Endothelial cell of umbilical vein (primary cell): ENCODE measurements around the gene MICAL3. TPM values are rescaled to one million over a fixed set of nuclear protein-coding genes. Genes with fewer than 3 reads are reported as not detected.

ENCODE experiments used
- BruUV-seq: library from RNA; stranded (reverse); fragments of 400-500 nt; replicated peaks from 2 replicates; lab custom pipeline; 2021; lab: Mats Ljungman, UMichigan
- CTCF ChIA-PET: fragments of 300-600, 350-600 bp; sonication (Branson Sonifier 250); formaldehyde crosslinking; loops from one replicate; lab custom pipeline; 2021; ENCODE audit warnings: antibody characterized with exemption, inconsistent platforms; lab: Charles Lee
- POLR2A ChIA-PET: fragments of 300-600, 350-600 bp; sonication (Branson Sonifier 250); formaldehyde crosslinking; loops from one replicate; lab custom pipeline; 2021; ENCODE audit warnings: antibody characterized with exemption, inconsistent platforms; lab: Charles Lee
- DNase-seq: peaks from one replicate; pipeline ENCODE4 v3.0.0-alpha.2; 2011; ENCODE audit warnings: low read depth, low spot score
- FAIRE-seq: peaks from 2 replicates; lab custom pipeline; 2011; peaks lifted over from hg19 to GRCh38; lab: Jason Lieb, UNC
- H2AFZ ChIP-seq: 2 replicates; pipeline ENCODE4 v1.6.0; 2012; ENCODE audit warnings: low read depth, low read length, control low read depth, inconsistent platforms
- H3K27ac ChIP-seq: 2 replicates; pipeline ENCODE4 v1.5.1; 2011; ENCODE audit warnings: low read depth, mild to moderate bottlenecking, control low read depth, low read length, moderate library complexity; ENCODE audit not compliant: insufficient read depth
- H3K27me3 ChIP-seq, 2 experiments: 2 replicates each; pipeline versions ENCODE4 v1.6.0 to v1.6.1; 2011; ENCODE audit warnings: low read length in 2 of 2, mixed read lengths in 1 of 2; ENCODE audit not compliant: control insufficient read depth in 2 of 2, insufficient read depth in 2 of 2
- H3K36me3 ChIP-seq, 2 experiments: 2 replicates in 1 of 2; 3 replicates in 1 of 2; pipeline ENCODE4 v1.5.1; 2011; ENCODE audit warnings: low read length in 2 of 2, mild to moderate bottlenecking in 1 of 2, moderate library complexity in 1 of 2; ENCODE audit not compliant: control insufficient read depth in 2 of 2, insufficient read depth in 2 of 2; ENCODE audit errors: extremely low read depth in 1 of 2
- H3K4me1 ChIP-seq: 3 replicates; pipeline ENCODE4 v1.5.1; 2011; ENCODE audit warnings: mild to moderate bottlenecking, low read length; ENCODE audit not compliant: control insufficient read depth, insufficient read depth; ENCODE audit errors: extremely low read depth
- H3K4me2 ChIP-seq: 2 replicates; pipeline ENCODE4 v1.6.1; 2011; ENCODE audit warnings: low read length, control low read depth, mixed read lengths; ENCODE audit not compliant: insufficient read depth
- H3K4me3 ChIP-seq, 3 experiments: fragments of 200-600 bp in 1 of 3; sonication (generic), shearing (Covaris generic) in 1 of 3; replicated peaks in 1 of 3; 2 replicates each; pipeline ENCODE4 v1.5.1; 2011 to 2016; ENCODE audit warnings: control low read depth in 3 of 3, low read length in 3 of 3, mild to moderate bottlenecking in 2 of 3, inconsistent platforms in 1 of 3, low read depth in 1 of 3, moderate library complexity in 1 of 3; ENCODE audit not compliant: insufficient read depth in 1 of 3
- H3K79me2 ChIP-seq: 2 replicates; pipeline ENCODE4 v1.6.0; 2012; ENCODE audit warnings: low read length, inconsistent platforms; ENCODE audit not compliant: control insufficient read depth, insufficient read depth
- H3K9ac ChIP-seq: replicated peaks from 2 replicates; pipeline ENCODE3; 2011; ENCODE audit warnings: low read length, control low read depth; ENCODE audit not compliant: insufficient read depth; ENCODE audit errors: extremely low read depth
- H3K9me1 ChIP-seq: replicated peaks from 3 replicates; pipeline ENCODE4 v1.6.0; 2011; ENCODE audit warnings: mild to moderate bottlenecking, low read length; ENCODE audit not compliant: control insufficient read depth, insufficient read depth; ENCODE audit errors: extremely low read depth
- H3K9me3 ChIP-seq: replicated peaks from 2 replicates; pipeline ENCODE4 v1.5.1; 2012; ENCODE audit warnings: low read length, inconsistent platforms; ENCODE audit not compliant: control insufficient read depth, insufficient read depth
- H4K20me1 ChIP-seq: replicated peaks from 2 replicates; pipeline ENCODE3; 2011; ENCODE audit warnings: mild to moderate bottlenecking, low read length; ENCODE audit not compliant: control insufficient read depth, insufficient read depth; ENCODE audit errors: extremely low read depth
- CTCF ChIP-seq, 2 donors: IDR thresholded peaks; 1 replicate in 1 of 2; 2 replicates in 1 of 2; pipeline ENCODE4 v1.5.1; 2011; ENCODE audit warnings: low read length in 2 of 2, mild to moderate bottlenecking in 2 of 2, moderate library complexity in 2 of 2, control low read depth in 1 of 2, inconsistent platforms in 1 of 2, low read depth in 1 of 2; ENCODE audit not compliant: insufficient read depth in 1 of 2; ENCODE audit errors: extremely low read depth in 1 of 2
- EZH2 ChIP-seq: IDR thresholded peaks from 2 replicates; pipeline ENCODE4 v1.6.1; 2012; ENCODE audit warnings: borderline replicate concordance, low read depth, mild to moderate bottlenecking, moderate library complexity, low read length, inconsistent platforms; ENCODE audit not compliant: severe bottlenecking
- FOS ChIP-seq: IDR thresholded peaks from 2 replicates; pipeline ENCODE4 v1.6.1; 2011; ENCODE audit warnings: mild to moderate bottlenecking, low read length, moderate library complexity, borderline replicate concordance; ENCODE audit not compliant: insufficient read depth
- GATA2 ChIP-seq: IDR thresholded peaks from 2 replicates; pipeline ENCODE4 v1.7.0; 2011; ENCODE audit warnings: low read depth, mild to moderate bottlenecking, moderate library complexity, mixed read lengths, low read length; ENCODE audit not compliant: insufficient read length, insufficient read depth
- MYC ChIP-seq: IDR thresholded peaks from one replicate; pipeline ENCODE4 v1.6.1; 2011; ENCODE audit warnings: mild to moderate bottlenecking, low read depth, low read length
- POLR2A ChIP-seq: IDR thresholded peaks from 2 replicates; pipeline ENCODE4 v1.6.1; 2012; ENCODE audit warnings: low read depth, mild to moderate bottlenecking, control low read depth, low read length
- POLR2AphosphoS5 ChIP-seq: IDR thresholded peaks from 2 replicates; pipeline ENCODE4 v1.6.1; 2012; ENCODE audit warnings: low read depth, mild to moderate bottlenecking, control low read depth, low read length, moderate library complexity; ENCODE audit not compliant: insufficient read depth
- dilution Hi-C: fragments of 300-500 bp; cut with MboI; formaldehyde crosslinking; loops from one replicate; pipeline ENCODE4 v1.15.0; 2019; ENCODE audit warnings: low sequenced_read_pairs; ENCODE audit not compliant: extremely low pct_ligation_motif_present
- intact Hi-C: fragments of 100-400 bp; cut with micrococcal nuclease; formaldehyde crosslinking; loops from one replicate; pipeline ENCODE4 v1.10.0; 2022
- polyA plus RNA-seq, 4 experiments: library from polyadenylated mRNA; depleted of rRNA in 3 of 4; stranded (reverse) in 3 of 4; unstranded in 1 of 4; fragments of >200 nt; gene quantifications; 2 replicates each; pipeline versions ENCODE4 v1.2.1 to v1.2.3, GENCODE V29; 2011 to 2012; ENCODE audit warnings: missing spikeins in 1 of 4
- total RNA-seq: library from RNA; stranded (reverse); gene quantifications from 2 replicates; pipeline ENCODE4 v1.2.3, GENCODE V29; 2021
- TF ChIP-seq, protein P1 (sequence below): IDR thresholded peaks from 2 replicates; pipeline ENCODE4 v1.6.1; 2011; ENCODE audit not compliant: insufficient read depth, insufficient read length

Gene MICAL3
- total and polyA plus RNA-seq, 2 donors (not counting 3 experiments of a cell fraction or from before 2014, with no cell fraction given), result 14.5 to 63.7 TPM

- Histone ChIP-seq H3K4me1 (no peaks in the 10 kb centered on the region), H4K20me1 (no peaks in the 10 kb centered on the region), H2AFZ (no peak overlapping the region), H3K36me3 (no peaks in the 10 kb centered on the region), H3K9ac (no peak overlapping the region), H3K27me3 (no peaks in the 10 kb centered on the region), H3K79me2 (no peaks in the 10 kb centered on the region), H3K4me2 (no peak overlapping the region), H3K27ac (no peak overlapping the region), H3K9me3 (no peaks in the 10 kb centered on the region), H3K9me1 (no peaks in the 10 kb centered on the region), H3K4me3 (no peak overlapping the region)
- ChIA-PET CTCF (interaction anchor here (1.2 to 3.5 kb wide), 2 partner anchors 7 to 62 kb away, joined by 3 to 10 read pairs; no protein-coding TSS in a partner anchor), POLR2A (no interaction called here)
- intact Hi-C loops, result no loop called here
- DNase-seq, result no peak
- BruUV-seq, result no TSS peak
- dilution Hi-C loops, result no loop called here
- TF ChIP-seq, protein P1, sequence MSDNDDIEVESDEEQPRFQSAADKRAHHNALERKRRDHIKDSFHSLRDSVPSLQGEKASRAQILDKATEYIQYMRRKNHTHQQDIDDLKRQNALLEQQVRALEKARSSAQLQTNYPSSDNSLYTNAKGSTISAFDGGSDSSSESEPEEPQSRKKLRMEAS, result no peak
- TF ChIP-seq EZH2 (no peak), POLR2A (no peak), POLR2AphosphoS5 (no peak), CTCF (IDR thresholded peaks at IDR 0.05; ENCODE audit: extremely low read depth in 1 of 2, insufficient read depth in 1 of 2, low read depth in 1 of 2, low read length in 2 of 2) (no peak), GATA2 (no peak), MYC (no peak), FOS (no peak)
- FAIRE-seq, result no peak
These were observed 10.9 kb downstream of the MICAL3 start for GRCh38 chr22:18013436-18013835.
